HG03378 (cell line): ENCODE data around the gene FBXO31.

Experiments
- ATAC-seq: cut with Tn5 transposase; IDR thresholded peaks from one replicate; pipeline ENCODE4 v1.9.1; 2021; ENCODE audit warnings: mild to moderate bottlenecking, moderate library complexity; ENCODE audit not compliant: unreplicated experiment

FBXO31 gene

DNA sequence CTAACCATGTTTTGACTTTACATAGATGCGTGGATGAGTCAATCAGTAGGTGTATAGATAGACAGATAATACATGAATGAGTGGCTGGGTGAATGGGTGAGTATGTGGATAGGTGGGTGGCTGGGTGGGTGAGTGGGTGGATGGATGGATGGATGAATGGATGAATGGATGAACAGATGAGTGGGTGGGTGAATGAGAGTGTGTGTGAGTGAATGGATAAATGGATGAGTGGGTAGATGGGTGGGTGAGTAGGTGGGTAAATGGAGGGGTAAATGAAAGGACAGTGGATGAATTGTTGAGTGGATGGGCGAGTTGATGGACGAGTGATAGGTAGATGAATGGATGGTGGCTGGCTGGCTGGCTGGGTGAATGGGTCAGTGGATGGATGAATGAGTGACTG lies 89.6 kb downstream of the FBXO31 start:
- ATAC-seq: no peak

DNA sequence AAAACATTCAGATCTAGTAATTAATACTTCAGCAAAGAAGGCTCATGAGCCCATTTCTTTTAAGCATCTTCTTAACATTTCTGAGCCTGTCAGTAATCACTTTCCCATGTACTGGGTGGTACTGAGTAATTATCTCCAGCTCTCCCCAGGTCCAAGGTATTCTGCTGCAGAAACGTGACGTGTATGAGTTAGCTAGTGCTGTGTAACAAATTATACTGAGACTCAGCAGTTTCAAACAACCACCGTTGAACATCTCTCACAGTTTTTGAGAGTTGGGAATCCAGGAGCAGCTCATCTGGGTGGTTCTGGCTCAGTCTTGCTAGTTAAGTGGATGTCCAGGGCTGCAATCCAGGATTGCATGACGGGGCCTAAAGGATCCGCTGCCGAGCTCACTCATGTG lies 91.6 kb downstream of the FBXO31 start:
- ATAC-seq: no peak

DNA sequence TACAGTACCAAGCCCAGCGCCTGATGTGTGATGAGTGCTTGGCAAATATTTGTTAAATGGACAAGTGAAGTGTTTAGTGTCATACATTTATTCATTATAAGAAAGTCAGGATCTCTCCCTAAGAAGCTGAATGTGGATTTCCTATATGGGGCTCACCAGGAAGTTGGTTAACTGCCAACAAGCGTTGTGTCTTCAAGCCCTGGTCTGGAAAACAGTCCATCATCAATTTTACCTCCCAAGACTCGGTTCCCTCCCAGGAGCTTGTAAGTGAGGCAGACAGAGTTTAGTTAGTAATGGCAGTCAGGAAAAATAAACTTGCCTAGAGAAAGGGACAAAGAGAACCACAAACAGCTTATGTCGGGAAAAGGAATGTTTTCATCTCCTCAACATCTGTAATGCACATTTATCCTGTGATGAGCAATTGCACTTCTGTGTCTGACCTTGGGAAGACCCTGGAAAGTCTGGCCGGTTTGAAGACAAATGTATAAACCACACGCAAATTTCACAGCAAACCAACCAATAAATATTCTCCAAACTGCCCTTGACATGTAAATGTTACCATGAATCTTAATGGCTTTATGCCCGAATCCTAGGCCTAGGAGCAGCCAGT lies 94.7 kb downstream of the FBXO31 start:
- ATAC-seq: no peak

DNA sequence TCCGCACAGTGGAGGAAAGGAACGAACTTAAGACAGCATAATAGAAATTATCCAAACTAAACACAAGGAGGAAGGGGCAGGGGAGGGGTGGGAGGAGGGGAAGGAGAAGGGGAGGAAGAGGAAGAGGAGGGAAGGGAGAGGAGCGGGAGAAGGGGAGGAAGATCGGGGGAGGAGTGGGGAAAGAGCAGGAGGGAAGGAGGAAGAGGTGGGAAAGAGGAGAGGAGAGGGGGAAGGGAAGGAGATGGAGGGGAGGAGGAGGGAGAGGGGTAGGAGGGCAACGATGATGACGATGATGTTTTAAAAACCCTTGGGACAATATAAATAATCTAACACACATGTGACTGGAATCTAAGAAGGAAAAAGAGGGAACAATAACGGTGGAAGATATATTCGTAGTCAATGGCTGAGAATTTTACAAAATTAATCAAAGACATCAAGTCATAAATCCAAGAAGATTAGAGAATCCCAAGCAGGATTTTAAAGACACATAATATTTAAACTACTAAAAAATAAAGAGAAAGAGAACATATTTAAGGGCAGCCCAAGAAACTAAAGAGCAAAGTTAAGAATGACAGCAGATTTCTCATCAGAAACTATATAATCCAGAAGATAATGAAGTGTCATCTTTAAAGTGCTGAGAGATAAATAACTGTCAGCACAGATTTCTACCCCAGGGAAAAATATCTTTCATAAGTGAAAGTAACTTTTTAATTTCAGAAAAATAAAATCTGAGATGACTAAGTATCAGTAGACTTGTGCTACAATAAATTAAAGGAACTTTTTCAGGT lies 96.5 kb downstream of the FBXO31 start:
- ATAC-seq: no peak

DNA sequence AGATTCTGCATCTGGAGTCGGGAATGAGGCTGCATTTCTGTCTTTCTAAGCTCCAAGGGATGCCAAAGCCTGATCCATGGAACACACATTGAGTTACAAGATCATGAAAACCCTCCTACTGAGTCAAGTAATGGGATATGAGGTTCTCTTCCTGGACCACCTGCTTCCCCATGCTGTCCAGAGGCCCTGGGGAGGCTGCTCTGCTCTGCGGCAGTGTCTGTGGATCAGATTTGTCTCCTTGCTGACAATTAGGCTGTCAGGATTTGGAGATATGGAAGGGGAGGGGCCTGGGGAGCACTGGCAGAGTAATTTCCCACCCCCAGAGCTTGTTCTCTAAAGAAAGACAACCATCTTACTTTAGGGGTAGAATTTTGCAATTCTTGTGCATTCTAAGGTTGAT lies 99.4 kb downstream of the FBXO31 start:
- ATAC-seq: no peak

DNA sequence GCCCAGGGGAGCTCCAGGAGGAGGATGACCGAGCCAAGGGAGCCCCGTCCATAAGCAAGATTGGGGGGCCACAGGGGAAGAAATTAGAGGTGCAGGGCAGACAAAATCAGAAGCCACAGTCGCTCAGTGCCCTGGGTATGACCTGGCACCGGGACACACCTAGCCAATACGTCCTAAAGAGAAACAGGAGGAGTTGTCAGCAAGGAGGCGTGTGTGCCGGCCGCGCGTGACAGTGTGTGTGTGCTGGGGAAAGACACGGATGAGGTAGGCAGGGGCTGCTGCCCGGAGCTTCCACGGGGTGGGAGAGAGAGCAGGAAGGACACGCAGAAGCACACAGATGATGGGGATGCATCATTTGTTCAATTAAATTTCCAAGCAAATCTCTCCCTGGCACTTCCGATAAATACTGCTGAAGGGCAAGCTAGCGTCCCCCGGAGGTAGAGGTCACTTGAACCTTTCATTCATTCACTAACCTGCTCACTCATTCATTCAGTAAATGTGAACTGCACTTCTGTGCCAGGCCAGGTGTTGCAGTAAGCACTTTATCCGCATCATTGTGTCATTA lies 104.4 kb downstream of the FBXO31 start:
- ATAC-seq: no peak

DNA sequence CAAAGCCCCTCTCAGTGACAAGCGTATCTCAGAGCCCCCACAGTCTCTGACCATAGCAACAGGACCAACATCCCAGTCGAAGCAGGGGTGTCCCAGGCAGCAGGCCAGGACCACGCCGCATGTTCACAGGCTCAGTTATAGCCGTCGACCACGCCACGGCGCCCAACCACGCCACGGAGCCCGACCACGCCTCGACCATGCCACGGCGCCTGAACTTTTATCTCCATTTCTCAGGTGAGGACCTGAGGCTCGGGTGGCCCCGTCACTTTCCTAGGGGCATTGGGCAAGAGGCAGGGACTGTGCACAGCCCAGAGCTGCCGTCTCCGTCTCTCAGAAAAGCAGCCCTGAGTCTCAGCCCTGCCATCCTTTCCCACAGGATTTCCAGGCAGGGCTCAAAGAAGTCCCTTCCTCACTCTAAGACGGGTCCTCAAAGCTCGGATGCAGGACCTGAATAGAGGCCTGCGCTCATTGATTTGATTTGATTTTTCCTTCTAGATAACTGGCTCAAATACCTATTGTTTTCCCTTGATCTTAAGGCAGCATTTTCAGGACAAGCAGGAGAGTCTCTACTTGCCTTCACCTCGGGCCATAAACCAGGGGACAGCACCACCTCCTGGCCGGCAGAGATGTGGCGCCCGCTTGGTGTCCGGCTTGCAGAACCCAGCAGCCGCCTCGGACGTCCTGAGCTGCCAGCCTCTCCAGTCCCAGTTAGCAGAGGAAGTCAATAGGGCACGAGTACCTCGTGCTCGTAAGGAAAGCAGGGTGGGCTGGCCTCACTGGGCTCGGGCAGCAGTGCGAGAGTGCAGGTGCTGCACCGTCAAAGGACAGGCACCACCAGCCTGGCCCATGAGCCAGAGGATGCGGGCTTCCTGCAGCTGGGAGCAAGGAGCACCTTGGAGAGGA lies 105.1 kb downstream of the FBXO31 start:
- no peak for ATAC-seq
